Right lobe of liver (tissue), 6 donors: ENCODE data around the gene NFIB. TPM values are rescaled to one million over a fixed set of nuclear protein-coding genes. Genes with fewer than 3 reads are reported as not detected.

Source experiments
- ATAC-seq, 4 donors: fragments of 200-7000 bp; cut with Tn5 transposase; one replicate each; pipeline ENCODE4 v1.9.1; 2020; ENCODE audit warnings: mild to moderate bottlenecking in 4 of 4, moderate library complexity in 4 of 4
- DNase-seq, 3 donors: peaks; one replicate each; pipeline ENCODE4 v3.0.0-alpha.2; 2020
- H3K27ac ChIP-seq, 3 donors: fragments of 200-600 bp; one replicate each; pipeline ENCODE4 v1.8.0; 2022
- H3K27me3 ChIP-seq, 2 donors: fragments of 200-600 bp; one replicate each; pipeline ENCODE4 v1.8.0; 2022
- H3K36me3 ChIP-seq, 4 donors: fragments of 200-600 bp; sonication (generic) in 1 of 4; one replicate each; pipeline versions ENCODE4 v1.5.1 to v1.8.0; 2017 to 2022; ENCODE audit warnings: control low read depth in 1 of 4
- H3K4me1 ChIP-seq, 4 donors: fragments of 200-600 bp; sonication (generic) in 1 of 4; one replicate each; pipeline versions ENCODE4 v1.5.1 to v1.8.0; 2017 to 2022; ENCODE audit warnings: control low read depth in 1 of 4
- H3K4me3 ChIP-seq, 3 donors: fragments of 200-600 bp; one replicate each; pipeline ENCODE4 v1.8.0; 2022
- H3K9me3 ChIP-seq, 4 donors: fragments of 200-600 bp; sonication (generic) in 1 of 4; one replicate each; pipeline versions ENCODE4 v1.5.1 to v1.8.0; 2017 to 2022; ENCODE audit warnings: control low read depth in 1 of 4
- POLR2A ChIP-seq: fragments of 450-650 bp; IDR thresholded peaks from one replicate; pipeline ENCODE4 v1.6.1; 2017; ENCODE audit warnings: antibody characterized with exemption, mild to moderate bottlenecking
- WGBS: methylation state at CpG from one replicate; pipeline ENCODE4 v1.1.6; 2018; ENCODE audit warnings: low coverage, low lambda C conversion rate; ENCODE audit not compliant: insufficient coverage; ENCODE audit errors: missing lambda C conversion rate; 5-methylcytosine and 5-hydroxymethylcytosine counted together
- intact Hi-C, 2 donors: fragments of 100-400 bp; cut with DNase I; formaldehyde crosslinking; loops; one replicate each; pipeline versions ENCODE4 v1.11.2 to v1.14.1; 2022
- total RNA-seq, 6 experiments: library from RNA; depleted of rRNA in 2 of 6; stranded (reverse); fragments of >200 nt in 2 of 6; fragmentation: NEBNext Ultra II Directional in 3 of 6; extraction: Animal tissue kit (Norgen Biotek cat#: 25700) in 3 of 6; gene quantifications; one replicate each; pipeline versions ENCODE4 v1.1.0 to v1.2.4, GENCODE V29; 2016 to 2023
- TF ChIP-seq, protein P1 (sequence below), 4 donors: fragments of 200-600 bp in 3 of 4; fragments of 450-650 bp in 1 of 4; IDR thresholded peaks; one replicate each; pipeline versions ENCODE4 v1.5.1 to v1.8.0; 2016 to 2022; ENCODE audit warnings: antibody characterized with exemption in 4 of 4, mild to moderate bottlenecking in 2 of 4
- donor health status: DM: no; HTN: yes; CAD: no.
- donor health status: DM: no; HTN: no; CAD: no.
- donor health status: DM: no; HTN: no; CAD: no.
- donor health status: DM: no; HTN: yes; CAD: no.
- donor health status: DM: no; HTN: yes; CAD: no.

Gene NFIB
- total RNA-seq, 6 experiments from 2014 or later = 23.0 to 45.3 (median 39.6) TPM

DNA sequence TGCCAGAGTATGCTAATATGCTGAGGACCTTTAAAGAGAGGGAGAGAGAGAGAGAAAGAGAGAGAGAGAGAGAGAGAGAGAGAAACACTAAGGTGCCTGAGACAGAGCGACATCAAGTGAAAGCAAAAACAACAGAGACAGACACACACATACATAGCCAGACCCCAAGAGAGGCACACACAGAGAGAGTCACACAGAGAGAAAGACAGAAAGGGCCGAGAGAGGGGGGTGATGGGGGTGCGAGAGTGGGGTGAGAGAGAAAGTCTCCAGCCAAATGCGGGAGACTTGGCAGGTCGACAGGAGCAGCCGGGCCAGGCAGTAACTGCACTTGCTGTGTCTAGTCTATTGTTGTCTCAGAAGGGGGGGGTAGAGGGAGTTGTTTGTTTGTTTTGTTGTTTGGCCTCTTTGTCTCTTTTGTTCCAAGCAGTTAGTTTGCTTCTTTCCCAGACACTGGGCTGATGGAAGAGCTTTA, 30.1 kb upstream of the NFIB start:
- ATAC-seq = peak in 1 of 4 donors; percentile 3
- no peak for DNase-seq
- Histone ChIP-seq H3K27ac (no peak overlapping the region), H3K27me3 (peaks cover 3 to 40% of the 10 kb centered on the region in 2 donors), H3K4me3 (no peak overlapping the region), H3K9me3 (no peaks in the 10 kb centered on the region), H3K36me3 (no peaks in the 10 kb centered on the region), H3K4me1 (peaks cover 0 to 22% (median 5%) of the 10 kb centered on the region in 4 donors)
- intact Hi-C loops = no loop called here
- no peak for TF ChIP-seq POLR2A
- TF ChIP-seq, protein P1, sequence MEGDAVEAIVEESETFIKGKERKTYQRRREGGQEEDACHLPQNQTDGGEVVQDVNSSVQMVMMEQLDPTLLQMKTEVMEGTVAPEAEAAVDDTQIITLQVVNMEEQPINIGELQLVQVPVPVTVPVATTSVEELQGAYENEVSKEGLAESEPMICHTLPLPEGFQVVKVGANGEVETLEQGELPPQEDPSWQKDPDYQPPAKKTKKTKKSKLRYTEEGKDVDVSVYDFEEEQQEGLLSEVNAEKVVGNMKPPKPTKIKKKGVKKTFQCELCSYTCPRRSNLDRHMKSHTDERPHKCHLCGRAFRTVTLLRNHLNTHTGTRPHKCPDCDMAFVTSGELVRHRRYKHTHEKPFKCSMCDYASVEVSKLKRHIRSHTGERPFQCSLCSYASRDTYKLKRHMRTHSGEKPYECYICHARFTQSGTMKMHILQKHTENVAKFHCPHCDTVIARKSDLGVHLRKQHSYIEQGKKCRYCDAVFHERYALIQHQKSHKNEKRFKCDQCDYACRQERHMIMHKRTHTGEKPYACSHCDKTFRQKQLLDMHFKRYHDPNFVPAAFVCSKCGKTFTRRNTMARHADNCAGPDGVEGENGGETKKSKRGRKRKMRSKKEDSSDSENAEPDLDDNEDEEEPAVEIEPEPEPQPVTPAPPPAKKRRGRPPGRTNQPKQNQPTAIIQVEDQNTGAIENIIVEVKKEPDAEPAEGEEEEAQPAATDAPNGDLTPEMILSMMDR (IDR thresholded peaks at IDR 0.05) = no peak
- 17% methylated on average over 6 of the region's 6 CpGs for WGBS

- peaks cover 0 to 15% (median 2%) of the 10 kb centered on the region in 4 donors for H3K4me1 ChIP-seq
- 50% methylated on average over 5 of the region's 5 CpGs for WGBS
- H3K36me3 ChIP-seq = no peaks in the 10 kb centered on the region
- no peak overlapping the region for H3K4me3 ChIP-seq
- no peak for ATAC-seq
- H3K27ac ChIP-seq = no peak overlapping the region
- no peak for DNase-seq
- no peak for TF ChIP-seq POLR2A
- TF ChIP-seq, protein P1 (IDR thresholded peaks at IDR 0.05) = no peak
- H3K27me3 ChIP-seq = peaks cover 3 to 35% of the 10 kb centered on the region in 2 donors
- intact Hi-C loops = no loop called here
- no peaks in the 10 kb centered on the region for H3K9me3 ChIP-seq
Measured at GRCh38 chr9:14343261-14344031, 29.5 kb upstream of the NFIB start.

GRCh38 chr9:14342736-14343135, 28.8 kb upstream of the NFIB start:
- ATAC-seq = no peak
- TF ChIP-seq, protein P1 (IDR thresholded peaks at IDR 0.05) = no peak
- no peak for TF ChIP-seq POLR2A
- WGBS = 57% methylated on average over 4 of the region's 4 CpGs

DNA sequence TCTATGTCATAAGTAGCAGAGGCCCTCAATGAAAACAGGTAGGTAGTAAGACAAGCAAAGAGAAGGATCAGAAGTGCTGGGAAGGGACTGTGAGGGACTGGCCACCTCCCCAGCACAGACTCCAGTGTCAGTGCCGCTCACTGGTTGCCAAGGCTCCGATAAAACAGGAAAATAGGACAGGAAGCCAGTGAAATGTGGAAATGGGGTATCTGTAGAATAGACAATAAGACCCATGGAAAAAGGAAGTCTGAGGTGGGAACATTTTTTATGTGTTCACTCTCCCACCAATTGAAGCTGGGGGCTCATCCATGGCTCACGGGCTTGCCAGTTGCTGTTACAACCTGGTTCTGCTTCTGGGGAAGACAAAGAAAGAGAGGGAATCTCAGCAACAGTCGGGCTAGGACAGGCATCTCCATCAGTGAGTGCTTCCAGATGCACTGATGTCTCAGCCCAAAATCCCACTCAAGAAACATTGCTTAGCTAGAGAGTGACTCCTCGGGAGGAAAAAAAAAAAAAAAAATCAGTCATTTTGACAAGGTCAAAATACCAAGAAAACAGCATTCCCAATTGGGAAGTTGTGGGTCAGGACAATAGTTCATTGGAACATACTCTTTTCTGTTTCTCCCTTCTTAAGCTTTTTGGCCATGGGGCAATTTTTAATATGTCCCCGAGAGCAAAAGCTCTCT, 27.6 kb upstream of the NFIB start:
- ATAC-seq (peak; percentile 39 to 56 (median 51)), DNase-seq (no peak)
- H3K4me1 ChIP-seq = peaks cover 0 to 7% (median 0%) of the 10 kb centered on the region in 4 donors
- no peaks in the 10 kb centered on the region for H3K36me3 ChIP-seq
- 27% methylated on average over 6 of the region's 6 CpGs for WGBS
- H3K27ac ChIP-seq = no peak overlapping the region
- TF ChIP-seq POLR2A = no peak
- TF ChIP-seq, protein P1 (IDR thresholded peaks at IDR 0.05) = no peak
- intact Hi-C loops = no loop called here
- no peaks in the 10 kb centered on the region for H3K9me3 ChIP-seq
- H3K27me3 ChIP-seq = peaks cover 0 to 18% of the 10 kb centered on the region in 2 donors
- no peak overlapping the region for H3K4me3 ChIP-seq

More at GRCh38 chr9:14342736-14343135, 28.8 kb upstream of the NFIB start:
- Histone ChIP-seq H3K27ac (no peak overlapping the region), H3K36me3 (no peaks in the 10 kb centered on the region), H3K9me3 (no peaks in the 10 kb centered on the region), H3K27me3 (peaks cover 3 to 29% of the 10 kb centered on the region in 2 donors), H3K4me3 (no peak overlapping the region), H3K4me1 (peaks cover 0 to 8% (median 0%) of the 10 kb centered on the region in 4 donors)
- no peak for DNase-seq
- intact Hi-C loops = no loop called here
